ENCODE results near the gene PAIP2B. TPM values are rescaled to one million over a fixed set of nuclear protein-coding genes. Genes with fewer than 3 reads are reported as not detected.

PAIP2B gene
- total RNA-seq, 1 experiment from 2014 or later: 17.7 TPM

- Histone ChIP-seq H2BK120ac (ENCODE audit: low read depth, low read length, poor library complexity, severe bottlenecking) (no peak overlapping the region), H3K23ac (ENCODE audit: insufficient read length, low read depth, low read length) (no peak overlapping the region), H3K79me2 (ENCODE audit: insufficient read depth, low read length) (no peaks in the 10 kb centered on the region), H3K4me2 (ENCODE audit: insufficient read depth, insufficient read length, low read length) (no peak overlapping the region), H3K56ac (ENCODE audit: insufficient read length, low read depth, low read length) (no peak overlapping the region), H3K9ac (ENCODE audit: extremely low read depth, insufficient read length, low read length) (no peak overlapping the region), H3K4me1 (ENCODE audit: insufficient read depth, low read length) (no peaks in the 10 kb centered on the region), H3K79me1 (ENCODE audit: insufficient read depth, low read depth, low read length, poor library complexity, severe bottlenecking) (no peaks in the 10 kb centered on the region), H3T11ph (ENCODE audit: low read length) (no peak overlapping the region), H4K5ac (ENCODE audit: insufficient read length, low read depth, low read length) (no peak overlapping the region), H2BK5ac (ENCODE audit: insufficient read length, low read length) (no peak overlapping the region), H2BK15ac (ENCODE audit: low read depth, low read length) (no peak overlapping the region), H3K4ac (ENCODE audit: low read depth, low read length) (no peak overlapping the region), H3K27me3 (ENCODE audit: insufficient read depth, low read length) (no peaks in the 10 kb centered on the region), H3K18ac (ENCODE audit: insufficient read length, low read depth, low read length) (no peak overlapping the region), H3K9me3 (ENCODE audit: control insufficient read depth, low read depth, low read length) (no peaks in the 10 kb centered on the region), H2AK5ac (ENCODE audit: insufficient read length, low read length) (no peak overlapping the region), H2BK12ac (ENCODE audit: insufficient read length, low read depth, low read length) (no peak overlapping the region), H3K27ac (ENCODE audit: insufficient read length, low read depth, low read length) (no peak overlapping the region), H3K14ac (ENCODE audit: insufficient read depth, low read length) (no peak overlapping the region), H2BK20ac (ENCODE audit: low read depth, low read length, poor library complexity, severe bottlenecking) (no peak overlapping the region), H4K8ac (replicated peaks; ENCODE audit: insufficient read length, low read depth, low read length) (no peak overlapping the region), H4K91ac (ENCODE audit: insufficient read length, low read depth, low read length) (no peak overlapping the region), H2AFZ (ENCODE audit: low read length) (no peak overlapping the region), H3K23me2 (ENCODE audit: insufficient read length, low read depth, low read length, poor library complexity, severe bottlenecking) (no peaks in the 10 kb centered on the region), H4K20me1 (ENCODE audit: control insufficient read depth, insufficient read depth, insufficient read length) (no peaks in the 10 kb centered on the region)
- no peaks in the 10 kb centered on the region for H3K9me3 Mint-ChIP-seq
- no peaks in the 10 kb centered on the region for H3K4me1 Mint-ChIP-seq
- DNase-seq: no peak
- no peak overlapping the region for H3K4me3 Mint-ChIP-seq
- no peak overlapping the region for H3K27ac Mint-ChIP-seq
- WGBS (ENCODE audit: extremely low coverage, insufficient read length, low lambda C conversion rate): no CpG with 5 or more reads among the region's 6 CpGs
- TF ChIP-seq CTCF (conservative IDR thresholded peaks at IDR 0.05): no peak
- H3K36me3 Mint-ChIP-seq (ENCODE audit: insufficient read depth in 1 of 3, low read depth in 3 of 3): no peaks in the 10 kb centered on the region
- peaks cover 15% of the 10 kb centered on the region; the same call in 1 of the 2 replicates for H3K27me3 Mint-ChIP-seq (ENCODE audit: low read depth)
Observed at GRCh38 chr2:71263386-71263785, 36.5 kb upstream of the PAIP2B start.
